Endothelial cell of umbilical vein (primary cell): ENCODE data around the gene CACNA2D1. TPM values are rescaled to one million over a fixed set of nuclear protein-coding genes. Genes with fewer than 3 reads are reported as not detected.

Experiments used
- BruUV-seq: library from RNA; stranded (reverse); fragments of 400-500 nt; replicated peaks from 2 replicates; lab custom pipeline; 2021; lab: Mats Ljungman, UMichigan
- CTCF ChIA-PET: fragments of 300-600, 350-600 bp; sonication (Branson Sonifier 250); formaldehyde crosslinking; loops from one replicate; lab custom pipeline; 2021; ENCODE audit warnings: antibody characterized with exemption, inconsistent platforms; lab: Charles Lee
- POLR2A ChIA-PET: fragments of 300-600, 350-600 bp; sonication (Branson Sonifier 250); formaldehyde crosslinking; loops from one replicate; lab custom pipeline; 2021; ENCODE audit warnings: antibody characterized with exemption, inconsistent platforms; lab: Charles Lee
- DNase-seq: peaks from one replicate; pipeline ENCODE4 v3.0.0-alpha.2; 2011; ENCODE audit warnings: low read depth, low spot score
- FAIRE-seq: peaks from 2 replicates; lab custom pipeline; 2011; peaks lifted over from hg19 to GRCh38; lab: Jason Lieb, UNC
- H2AFZ ChIP-seq: 2 replicates; pipeline ENCODE4 v1.6.0; 2012; ENCODE audit warnings: low read depth, low read length, control low read depth, inconsistent platforms
- H3K27ac ChIP-seq: 2 replicates; pipeline ENCODE4 v1.5.1; 2011; ENCODE audit warnings: low read depth, mild to moderate bottlenecking, control low read depth, low read length, moderate library complexity; ENCODE audit not compliant: insufficient read depth
- H3K27me3 ChIP-seq, 2 experiments: 2 replicates each; pipeline versions ENCODE4 v1.6.0 to v1.6.1; 2011; ENCODE audit warnings: low read length in 2 of 2, mixed read lengths in 1 of 2; ENCODE audit not compliant: control insufficient read depth in 2 of 2, insufficient read depth in 2 of 2
- H3K36me3 ChIP-seq, 2 experiments: 2 replicates in 1 of 2; 3 replicates in 1 of 2; pipeline ENCODE4 v1.5.1; 2011; ENCODE audit warnings: low read length in 2 of 2, mild to moderate bottlenecking in 1 of 2, moderate library complexity in 1 of 2; ENCODE audit not compliant: control insufficient read depth in 2 of 2, insufficient read depth in 2 of 2; ENCODE audit errors: extremely low read depth in 1 of 2
- H3K4me1 ChIP-seq: 3 replicates; pipeline ENCODE4 v1.5.1; 2011; ENCODE audit warnings: mild to moderate bottlenecking, low read length; ENCODE audit not compliant: control insufficient read depth, insufficient read depth; ENCODE audit errors: extremely low read depth
- H3K4me2 ChIP-seq: 2 replicates; pipeline ENCODE4 v1.6.1; 2011; ENCODE audit warnings: low read length, control low read depth, mixed read lengths; ENCODE audit not compliant: insufficient read depth
- H3K4me3 ChIP-seq, 3 experiments: fragments of 200-600 bp in 1 of 3; sonication (generic), shearing (Covaris generic) in 1 of 3; replicated peaks in 1 of 3; 2 replicates each; pipeline ENCODE4 v1.5.1; 2011 to 2016; ENCODE audit warnings: control low read depth in 3 of 3, low read length in 3 of 3, mild to moderate bottlenecking in 2 of 3, inconsistent platforms in 1 of 3, low read depth in 1 of 3, moderate library complexity in 1 of 3; ENCODE audit not compliant: insufficient read depth in 1 of 3
- H3K79me2 ChIP-seq: 2 replicates; pipeline ENCODE4 v1.6.0; 2012; ENCODE audit warnings: low read length, inconsistent platforms; ENCODE audit not compliant: control insufficient read depth, insufficient read depth
- H3K9ac ChIP-seq: replicated peaks from 2 replicates; pipeline ENCODE3; 2011; ENCODE audit warnings: low read length, control low read depth; ENCODE audit not compliant: insufficient read depth; ENCODE audit errors: extremely low read depth
- H3K9me1 ChIP-seq: replicated peaks from 3 replicates; pipeline ENCODE4 v1.6.0; 2011; ENCODE audit warnings: mild to moderate bottlenecking, low read length; ENCODE audit not compliant: control insufficient read depth, insufficient read depth; ENCODE audit errors: extremely low read depth
- H3K9me3 ChIP-seq: replicated peaks from 2 replicates; pipeline ENCODE4 v1.5.1; 2012; ENCODE audit warnings: low read length, inconsistent platforms; ENCODE audit not compliant: control insufficient read depth, insufficient read depth
- H4K20me1 ChIP-seq: replicated peaks from 2 replicates; pipeline ENCODE3; 2011; ENCODE audit warnings: mild to moderate bottlenecking, low read length; ENCODE audit not compliant: control insufficient read depth, insufficient read depth; ENCODE audit errors: extremely low read depth
- CTCF ChIP-seq, 2 donors: IDR thresholded peaks; 1 replicate in 1 of 2; 2 replicates in 1 of 2; pipeline ENCODE4 v1.5.1; 2011; ENCODE audit warnings: low read length in 2 of 2, mild to moderate bottlenecking in 2 of 2, moderate library complexity in 2 of 2, control low read depth in 1 of 2, inconsistent platforms in 1 of 2, low read depth in 1 of 2; ENCODE audit not compliant: insufficient read depth in 1 of 2; ENCODE audit errors: extremely low read depth in 1 of 2
- EZH2 ChIP-seq: IDR thresholded peaks from 2 replicates; pipeline ENCODE4 v1.6.1; 2012; ENCODE audit warnings: borderline replicate concordance, low read depth, mild to moderate bottlenecking, moderate library complexity, low read length, inconsistent platforms; ENCODE audit not compliant: severe bottlenecking
- FOS ChIP-seq: IDR thresholded peaks from 2 replicates; pipeline ENCODE4 v1.6.1; 2011; ENCODE audit warnings: mild to moderate bottlenecking, low read length, moderate library complexity, borderline replicate concordance; ENCODE audit not compliant: insufficient read depth
- GATA2 ChIP-seq: IDR thresholded peaks from 2 replicates; pipeline ENCODE4 v1.7.0; 2011; ENCODE audit warnings: low read depth, mild to moderate bottlenecking, moderate library complexity, mixed read lengths, low read length; ENCODE audit not compliant: insufficient read length, insufficient read depth
- JUN ChIP-seq: IDR thresholded peaks from 2 replicates; pipeline ENCODE4 v1.6.1; 2011; ENCODE audit warnings: borderline replicate concordance, low read depth; ENCODE audit not compliant: insufficient read length, insufficient read depth
- MAX ChIP-seq: IDR thresholded peaks from 2 replicates; pipeline ENCODE4 v1.6.1; 2011; ENCODE audit not compliant: insufficient read depth, insufficient read length
- MYC ChIP-seq: IDR thresholded peaks from one replicate; pipeline ENCODE4 v1.6.1; 2011; ENCODE audit warnings: mild to moderate bottlenecking, low read depth, low read length
- POLR2A ChIP-seq: IDR thresholded peaks from 2 replicates; pipeline ENCODE4 v1.6.1; 2012; ENCODE audit warnings: low read depth, mild to moderate bottlenecking, control low read depth, low read length
- POLR2AphosphoS5 ChIP-seq: IDR thresholded peaks from 2 replicates; pipeline ENCODE4 v1.6.1; 2012; ENCODE audit warnings: low read depth, mild to moderate bottlenecking, control low read depth, low read length, moderate library complexity; ENCODE audit not compliant: insufficient read depth
- dilution Hi-C: fragments of 300-500 bp; cut with MboI; formaldehyde crosslinking; loops from one replicate; pipeline ENCODE4 v1.15.0; 2019; ENCODE audit warnings: low sequenced_read_pairs; ENCODE audit not compliant: extremely low pct_ligation_motif_present
- intact Hi-C: fragments of 100-400 bp; cut with micrococcal nuclease; formaldehyde crosslinking; loops from one replicate; pipeline ENCODE4 v1.10.0; 2022
- polyA plus RNA-seq, 4 experiments: library from polyadenylated mRNA; depleted of rRNA in 3 of 4; stranded (reverse) in 3 of 4; unstranded in 1 of 4; fragments of >200 nt; gene quantifications; 2 replicates each; pipeline versions ENCODE4 v1.2.1 to v1.2.3, GENCODE V29; 2011 to 2012; ENCODE audit warnings: missing spikeins in 1 of 4
- total RNA-seq: library from RNA; stranded (reverse); gene quantifications from 2 replicates; pipeline ENCODE4 v1.2.3, GENCODE V29; 2021

Gene CACNA2D1
- total and polyA plus RNA-seq, 2 donors (not counting 3 experiments of a cell fraction or from before 2014, with no cell fraction given) = 4.1 to 38.6 TPM

DNA sequence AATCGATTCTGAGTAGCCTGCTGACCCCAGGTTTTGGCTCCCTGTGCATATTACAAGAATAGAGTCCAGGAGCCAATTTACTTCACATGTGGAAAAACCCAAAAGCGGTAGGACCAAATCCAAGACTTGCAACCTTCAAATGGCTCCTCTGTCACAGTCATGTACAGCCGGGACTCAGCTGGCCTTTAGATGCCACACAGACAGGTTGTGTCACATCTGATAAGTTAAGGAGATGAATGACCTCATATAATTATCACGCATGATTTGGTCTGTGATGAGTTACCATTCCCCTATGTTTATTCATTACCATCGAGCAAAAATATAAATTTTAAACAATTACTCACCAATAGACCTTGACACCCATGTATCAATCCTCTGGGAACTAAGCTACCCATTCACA, 14.2 kb downstream of the CACNA2D1 start:
- H3K79me2 ChIP-seq = peaks cover 2% of the 10 kb centered on the region
- no peaks in the 10 kb centered on the region for H3K9me1 ChIP-seq
- no peaks in the 10 kb centered on the region for H3K27me3 ChIP-seq
- no peak overlapping the region for H2AFZ ChIP-seq
- H3K27ac ChIP-seq = no peak overlapping the region
- H3K4me3 ChIP-seq = no peak overlapping the region
- H3K9ac ChIP-seq = no peak overlapping the region
- H3K4me2 ChIP-seq = no peak overlapping the region
- ChIA-PET POLR2A (no interaction called here), CTCF (no interaction called here)
- no TSS peak for BruUV-seq
- no peaks in the 10 kb centered on the region for H3K9me3 ChIP-seq
- H4K20me1 ChIP-seq = no peaks in the 10 kb centered on the region
- H3K36me3 ChIP-seq = no peaks in the 10 kb centered on the region
- peaks cover 7% of the 10 kb centered on the region for H3K4me1 ChIP-seq
- dilution Hi-C loops = no loop called here
- no peak for FAIRE-seq
- intact Hi-C loops = no loop called here
- TF ChIP-seq FOS (no peak), JUN (no peak), MYC (no peak), POLR2AphosphoS5 (no peak), GATA2 (no peak), CTCF (IDR thresholded peaks at IDR 0.05; ENCODE audit: extremely low read depth in 1 of 2, insufficient read depth in 1 of 2, low read depth in 1 of 2, low read length in 2 of 2) (no peak), EZH2 (no peak), MAX (no peak), POLR2A (no peak)
- no peak for DNase-seq
